Mesenchymal stem cell (in vitro differentiated cells and primary cell): ENCODE measurements around the gene KAT6B.
A peak's percentile ranks its signal among the peaks of the same experiment; 100 is the strongest.

ENCODE experiments used
- DNase-seq: peaks from one replicate; pipeline ENCODE4 v3.0.0-alpha.2; 2013
- H2AFZ ChIP-seq: one replicate; pipeline ENCODE4 v1.6.1; 2013; ENCODE audit warnings: low read depth, mild to moderate bottlenecking, control low read depth, inconsistent platforms, low read length, moderate library complexity
- H2AK5ac ChIP-seq: 2 replicates; pipeline ENCODE4 v1.6.1; 2013; ENCODE audit warnings: low read length, moderate library complexity, mild to moderate bottlenecking, inconsistent platforms; ENCODE audit not compliant: severe bottlenecking
- H2BK120ac ChIP-seq: one replicate; pipeline ENCODE4 v1.6.1; 2013; ENCODE audit warnings: low read depth, mild to moderate bottlenecking, inconsistent platforms, low read length, moderate library complexity
- H2BK12ac ChIP-seq, 2 experiments: one replicate each; pipeline ENCODE4 v1.6.1; 2013; ENCODE audit warnings: inconsistent platforms in 2 of 2, low read length in 2 of 2, mild to moderate bottlenecking in 2 of 2, moderate library complexity in 2 of 2, control low read depth in 1 of 2
- H2BK15ac ChIP-seq: one replicate; pipeline ENCODE4 v1.6.1; 2013; ENCODE audit warnings: mild to moderate bottlenecking, low read depth, inconsistent platforms; ENCODE audit not compliant: poor library complexity, severe bottlenecking
- H2BK5ac ChIP-seq: 2 replicates; pipeline ENCODE4 v1.6.1; 2013; ENCODE audit warnings: low read depth, mild to moderate bottlenecking, low read length, control low read depth, inconsistent platforms; ENCODE audit not compliant: poor library complexity, severe bottlenecking
- H3K14ac ChIP-seq, 2 experiments: one replicate each; pipeline ENCODE4 v1.6.1; 2013; ENCODE audit warnings: inconsistent platforms in 2 of 2, low read length in 2 of 2, control low read depth in 1 of 2, mild to moderate bottlenecking in 1 of 2, moderate library complexity in 1 of 2
- H3K18ac ChIP-seq, 2 experiments: one replicate each; pipeline ENCODE4 v1.6.1; 2013; ENCODE audit warnings: inconsistent platforms in 2 of 2, low read length in 2 of 2, control low read depth in 1 of 2, low read depth in 1 of 2, mild to moderate bottlenecking in 1 of 2
- H3K23ac ChIP-seq, 2 experiments: one replicate each; pipeline ENCODE4 v1.6.1; 2013; ENCODE audit warnings: inconsistent platforms in 2 of 2, low read length in 2 of 2, mild to moderate bottlenecking in 2 of 2, moderate library complexity in 2 of 2, control low read depth in 1 of 2
- H3K27ac ChIP-seq: 2 replicates; pipeline ENCODE4 v1.5.1; 2013; ENCODE audit warnings: mild to moderate bottlenecking, moderate library complexity, low read length, control low read depth, inconsistent platforms; ENCODE audit not compliant: poor library complexity, severe bottlenecking
- H3K27me3 ChIP-seq, 2 experiments: 2 replicates each; pipeline versions ENCODE4 v1.6.1 to v1.7.0; 2013; ENCODE audit warnings: low read length in 2 of 2, mild to moderate bottlenecking in 2 of 2, moderate library complexity in 2 of 2, control low read depth in 1 of 2, inconsistent platforms in 1 of 2; ENCODE audit not compliant: control insufficient read depth in 1 of 2, insufficient read depth in 1 of 2
- H3K36me3 ChIP-seq, 2 experiments: 2 replicates each; pipeline versions ENCODE4 v1.6.1 to v1.7.0; 2013; ENCODE audit warnings: low read length in 2 of 2, control low read depth in 1 of 2, inconsistent platforms in 1 of 2, low read depth in 1 of 2, mild to moderate bottlenecking in 1 of 2; ENCODE audit not compliant: insufficient read depth in 2 of 2, control insufficient read depth in 1 of 2
- H3K4ac ChIP-seq, 2 experiments: one replicate each; pipeline ENCODE4 v1.6.1; 2013; ENCODE audit warnings: inconsistent platforms in 2 of 2, low read length in 2 of 2, mild to moderate bottlenecking in 2 of 2, moderate library complexity in 2 of 2, control low read depth in 1 of 2, low read depth in 1 of 2
- H3K4me1 ChIP-seq: 2 replicates; pipeline ENCODE4 v1.6.1; 2013; ENCODE audit warnings: low read depth, low read length, control low read depth; ENCODE audit not compliant: control insufficient read depth, insufficient read depth
- H3K4me2 ChIP-seq: 2 replicates; pipeline ENCODE4 v1.6.1; 2013; ENCODE audit warnings: low read length, mild to moderate bottlenecking, inconsistent platforms; ENCODE audit not compliant: poor library complexity, severe bottlenecking
- H3K4me3 ChIP-seq, 2 experiments: 2 replicates each; pipeline versions ENCODE4 v1.5.1 to v1.7.0; 2013; ENCODE audit warnings: low read length in 2 of 2, mild to moderate bottlenecking in 2 of 2, control low read depth in 1 of 2, low read depth in 1 of 2; ENCODE audit not compliant: insufficient read depth in 1 of 2
- H3K79me1 ChIP-seq: replicated peaks from 2 replicates; pipeline ENCODE4 v1.6.1; 2013; ENCODE audit warnings: mild to moderate bottlenecking, control low read depth, low read length, inconsistent platforms; ENCODE audit not compliant: poor library complexity, severe bottlenecking
- H3K9ac ChIP-seq: 2 replicates; pipeline ENCODE4 v1.7.0; 2013; ENCODE audit warnings: mild to moderate bottlenecking, low read length, moderate library complexity
- H3K9me3 ChIP-seq: 2 replicates; pipeline ENCODE4 v1.7.0; 2013; ENCODE audit warnings: mild to moderate bottlenecking, low read length; ENCODE audit not compliant: control insufficient read depth
- H4K8ac ChIP-seq: one replicate; pipeline ENCODE4 v1.6.1; 2013; ENCODE audit warnings: inconsistent platforms, mild to moderate bottlenecking, low read length, moderate library complexity
- H4K91ac ChIP-seq: one replicate; pipeline ENCODE4 v1.6.1; 2013; ENCODE audit warnings: mild to moderate bottlenecking, low read length, inconsistent platforms
- WGBS: methylation state at CpG from one replicate; pipeline ENCODE4 v1.1.7; 2013; ENCODE audit warnings: mixed read lengths; 5-methylcytosine and 5-hydroxymethylcytosine counted together

Gene KAT6B

DNA sequence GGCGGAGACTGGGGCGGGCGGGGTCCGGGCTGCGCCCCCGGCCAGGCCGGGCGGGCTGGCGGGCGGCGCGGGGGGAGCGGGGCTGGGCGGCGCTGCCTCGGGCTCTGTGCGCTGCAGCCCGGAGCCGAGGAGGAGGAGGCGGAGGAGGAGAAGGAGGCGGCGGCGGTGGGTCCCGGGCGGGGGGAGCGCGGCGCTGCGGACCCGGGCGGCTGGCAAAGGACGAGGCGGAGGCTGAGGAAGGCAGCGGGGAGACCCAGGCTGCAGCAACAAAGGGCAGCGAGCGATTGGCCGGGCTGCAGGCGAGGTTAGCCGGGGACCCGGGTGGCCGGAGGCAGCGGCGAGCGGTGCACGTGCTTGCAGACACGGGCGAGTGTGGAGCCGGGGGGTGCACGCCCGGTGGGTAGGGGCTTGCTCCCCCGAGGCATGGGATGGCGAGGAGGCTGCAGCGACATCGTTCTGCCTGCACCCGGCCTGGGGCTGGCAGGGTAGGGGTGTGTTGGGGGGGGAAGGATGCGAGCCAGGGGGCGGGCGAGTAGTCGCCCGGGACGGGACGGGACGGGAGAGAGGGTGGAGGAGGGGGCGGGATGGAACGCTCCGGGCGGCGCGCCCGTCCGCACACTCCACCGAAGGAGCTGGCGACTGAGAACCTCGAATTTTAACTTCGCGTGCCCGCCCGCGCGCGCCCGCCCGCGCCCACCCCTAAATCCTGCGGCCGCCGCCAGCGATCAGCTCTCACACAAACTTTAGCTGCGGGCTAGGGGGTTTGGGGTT, 844 bp upstream of the KAT6B start:
- DNase-seq, result no peak
- Histone ChIP-seq H2AK5ac (no peak overlapping the region), H3K14ac (peak overlapping the region; percentile 86 to 99), H3K9ac (peak overlapping the region; percentile 86), H3K36me3 (peaks cover 0 to 5% of the 10 kb centered on the region in 2 experiments), H3K4me3 (peak overlapping the region; percentile 89 to 98), H3K4ac (peak overlapping the region; percentile 62 to 95), H2BK12ac (peak overlapping the region; percentile 59 to 84), H3K9me3 (no peaks in the 10 kb centered on the region), H3K4me2 (peak overlapping the region; percentile 74), H4K91ac (peak overlapping the region; percentile 99), H3K27ac (peak overlapping the region; percentile 35), H2AFZ (peak overlapping the region; percentile 93), H3K4me1 (peaks cover 10% of the 10 kb centered on the region), H3K27me3 (no peaks in the 10 kb centered on the region), H2BK15ac (peak overlapping the region; percentile 98), H3K18ac (peak overlapping the region; percentile 96 to 99), H2BK120ac (peak overlapping the region; percentile 95), H3K23ac (peak overlapping the region; percentile 42 to 90), H3K79me1 (peaks cover 9% of the 10 kb centered on the region), H2BK5ac (no peak overlapping the region), H4K8ac (peak overlapping the region; percentile 96)
- under 1% methylated on average over 50 of the region's 89 CpGs for WGBS

GRCh38 chr10:74827045-74827441, 643 bp downstream of the KAT6B start:
- peak overlapping the region; percentile 6 for H4K91ac ChIP-seq
- H3K4me1 ChIP-seq, result peaks cover 10% of the 10 kb centered on the region
- WGBS, result 13% methylated on average over 17 of the region's 17 CpGs
- no peak overlapping the region for H2BK120ac ChIP-seq
- H4K8ac ChIP-seq, result peak overlapping the region; percentile 19
- no peaks in the 10 kb centered on the region for H3K9me3 ChIP-seq
- no peak overlapping the region for H2BK15ac ChIP-seq
- no peak overlapping the region for H2BK5ac ChIP-seq
- no peak for DNase-seq
- peak overlapping the region; percentile 72 to 90 for H3K4me3 ChIP-seq
- H3K79me1 ChIP-seq, result peaks cover 10% of the 10 kb centered on the region
- no peaks in the 10 kb centered on the region for H3K27me3 ChIP-seq
- H3K23ac ChIP-seq, result peak overlapping the region in 1 of 2 experiments; percentile 87
- peak overlapping the region in 1 of 2 experiments; percentile 47 for H3K4ac ChIP-seq
- H2AFZ ChIP-seq, result no peak overlapping the region
- peak overlapping the region in 1 of 2 experiments; percentile 86 for H3K18ac ChIP-seq
- H2AK5ac ChIP-seq, result no peak overlapping the region
- H3K36me3 ChIP-seq, result peaks cover 0 to 5% of the 10 kb centered on the region in 2 experiments
- peak overlapping the region; percentile 60 for H3K9ac ChIP-seq
- H3K4me2 ChIP-seq, result peak overlapping the region; percentile 82
- no peak overlapping the region for H3K27ac ChIP-seq
- peak overlapping the region in 1 of 2 experiments; percentile 83 for H2BK12ac ChIP-seq
- H3K14ac ChIP-seq, result peak overlapping the region in 1 of 2 experiments; percentile 78

DNA sequence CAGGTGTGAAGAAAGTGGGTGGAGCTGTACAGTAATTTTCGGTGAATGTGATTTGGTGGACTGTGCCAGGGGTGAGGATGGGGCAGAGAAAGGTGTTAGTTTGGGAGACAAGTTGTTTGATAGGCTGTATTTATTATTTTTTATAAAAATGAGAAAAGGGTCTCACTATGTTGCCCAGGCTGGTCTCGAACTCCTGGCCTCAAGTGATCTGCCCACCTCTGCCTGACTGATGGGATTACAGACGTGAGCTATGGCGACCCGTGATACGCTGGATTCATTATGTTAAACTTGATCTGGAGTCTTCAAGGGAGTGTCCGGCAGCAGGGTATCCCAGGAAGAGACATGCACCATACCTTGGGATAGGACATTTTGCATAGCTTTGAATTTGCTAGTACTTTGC, 1.3 kb downstream of the KAT6B start:
- peaks cover 0 to 5% of the 10 kb centered on the region in 2 experiments for H3K36me3 ChIP-seq
- no peaks in the 10 kb centered on the region for H3K9me3 ChIP-seq
- no peak overlapping the region for H3K4ac ChIP-seq
- H3K14ac ChIP-seq, result no peak overlapping the region
- H4K91ac ChIP-seq, result no peak overlapping the region
- H3K4me3 ChIP-seq, result peak overlapping the region in 1 of 2 experiments; percentile 90
- WGBS, result 93% methylated on average over 7 of the region's 7 CpGs
- no peak overlapping the region for H3K18ac ChIP-seq
- DNase-seq, result no peak
- H3K4me1 ChIP-seq, result peaks cover 10% of the 10 kb centered on the region
- no peak overlapping the region for H2AFZ ChIP-seq
- H3K27me3 ChIP-seq, result no peaks in the 10 kb centered on the region
- H2BK120ac ChIP-seq, result no peak overlapping the region
- H3K4me2 ChIP-seq, result peak overlapping the region; percentile 82
- no peak overlapping the region for H3K27ac ChIP-seq
- H4K8ac ChIP-seq, result no peak overlapping the region
- no peak overlapping the region for H3K23ac ChIP-seq
- H2AK5ac ChIP-seq, result peak overlapping the region; percentile 53
- H3K9ac ChIP-seq, result peak overlapping the region; percentile 60
- H2BK12ac ChIP-seq, result no peak overlapping the region
- no peak overlapping the region for H2BK5ac ChIP-seq
- no peak overlapping the region for H2BK15ac ChIP-seq
- H3K79me1 ChIP-seq, result peaks cover 13% of the 10 kb centered on the region

GRCh38 chr10:74828946-74829345, 2.5 kb downstream of the KAT6B start:
- H2AK5ac ChIP-seq, result no peak overlapping the region
- peaks cover 15% of the 10 kb centered on the region for H3K79me1 ChIP-seq
- H3K9me3 ChIP-seq, result no peaks in the 10 kb centered on the region
- H2BK5ac ChIP-seq, result no peak overlapping the region
- H3K4me1 ChIP-seq, result peaks cover 10% of the 10 kb centered on the region
- H3K4me2 ChIP-seq, result no peak overlapping the region
- no peak overlapping the region for H3K23ac ChIP-seq
- no peak overlapping the region for H3K14ac ChIP-seq
- WGBS, result 84% methylated on average over 4 of the region's 4 CpGs
- H3K27me3 ChIP-seq, result no peaks in the 10 kb centered on the region
- H4K8ac ChIP-seq, result no peak overlapping the region
- no peak overlapping the region for H4K91ac ChIP-seq
- H3K4ac ChIP-seq, result no peak overlapping the region
- H2BK12ac ChIP-seq, result no peak overlapping the region
- no peak overlapping the region for H2AFZ ChIP-seq
- no peak overlapping the region for H3K27ac ChIP-seq
- H3K18ac ChIP-seq, result no peak overlapping the region
- H3K4me3 ChIP-seq, result no peak overlapping the region
- no peak overlapping the region for H2BK120ac ChIP-seq
- peaks cover 0 to 5% of the 10 kb centered on the region in 2 experiments for H3K36me3 ChIP-seq
- no peak for DNase-seq
- H3K9ac ChIP-seq, result no peak overlapping the region
- no peak overlapping the region for H2BK15ac ChIP-seq
